ENCODE data around the gene SEPTIN10. TPM values are rescaled to one million over a fixed set of nuclear protein-coding genes. Genes with fewer than 3 reads are reported as not detected.

Gene SEPTIN10
- total RNA-seq, 4 donors from 2014 or later = 39.6 to 151 (median 106) TPM

DNA sequence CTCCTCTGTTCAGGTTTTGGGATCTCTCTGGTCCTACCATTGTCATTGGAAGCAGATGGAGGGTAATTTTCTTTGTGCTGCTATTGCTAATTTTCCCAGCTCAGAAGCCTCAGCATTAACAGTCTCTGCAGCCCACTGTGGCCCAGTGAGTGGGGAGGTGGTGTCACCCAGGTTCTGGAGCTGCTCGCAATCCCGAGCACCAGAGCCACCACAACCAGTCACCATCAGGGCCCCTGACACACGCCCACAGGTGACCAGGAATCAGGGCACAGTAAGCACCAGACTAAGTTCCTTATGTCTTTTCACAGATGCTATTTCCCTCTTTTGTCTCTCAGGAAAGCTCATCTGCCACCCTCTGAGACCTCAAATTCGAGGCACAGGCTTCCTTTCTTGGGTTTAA, 87.9 kb downstream of the SEPTIN10 start:
- H3K4me3 ChIP-seq = no peak overlapping the region
- H3K27me3 ChIP-seq = no peaks in the 10 kb centered on the region
- WGBS, 2 donors (ENCODE audit: low coverage in 1 of 2) = 17 to 65% methylated on average over 1 to 4 of the region's 4 CpGs
- no peak overlapping the region for H3K27ac ChIP-seq
- TF ChIP-seq EP300 (IDR thresholded peaks at IDR 0.05; ENCODE audit: low read depth) (no peak), POLR2AphosphoS5 (IDR thresholded peaks at IDR 0.05) (no peak), POLR2A (IDR thresholded peaks at IDR 0.05) (no peak)
- TF ChIP-seq, protein P1, sequence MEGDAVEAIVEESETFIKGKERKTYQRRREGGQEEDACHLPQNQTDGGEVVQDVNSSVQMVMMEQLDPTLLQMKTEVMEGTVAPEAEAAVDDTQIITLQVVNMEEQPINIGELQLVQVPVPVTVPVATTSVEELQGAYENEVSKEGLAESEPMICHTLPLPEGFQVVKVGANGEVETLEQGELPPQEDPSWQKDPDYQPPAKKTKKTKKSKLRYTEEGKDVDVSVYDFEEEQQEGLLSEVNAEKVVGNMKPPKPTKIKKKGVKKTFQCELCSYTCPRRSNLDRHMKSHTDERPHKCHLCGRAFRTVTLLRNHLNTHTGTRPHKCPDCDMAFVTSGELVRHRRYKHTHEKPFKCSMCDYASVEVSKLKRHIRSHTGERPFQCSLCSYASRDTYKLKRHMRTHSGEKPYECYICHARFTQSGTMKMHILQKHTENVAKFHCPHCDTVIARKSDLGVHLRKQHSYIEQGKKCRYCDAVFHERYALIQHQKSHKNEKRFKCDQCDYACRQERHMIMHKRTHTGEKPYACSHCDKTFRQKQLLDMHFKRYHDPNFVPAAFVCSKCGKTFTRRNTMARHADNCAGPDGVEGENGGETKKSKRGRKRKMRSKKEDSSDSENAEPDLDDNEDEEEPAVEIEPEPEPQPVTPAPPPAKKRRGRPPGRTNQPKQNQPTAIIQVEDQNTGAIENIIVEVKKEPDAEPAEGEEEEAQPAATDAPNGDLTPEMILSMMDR (IDR thresholded peaks at IDR 0.05) = no peak
- H3K9me3 ChIP-seq = no peaks in the 10 kb centered on the region
- no peaks in the 10 kb centered on the region for H3K36me3 ChIP-seq
- intact Hi-C loops (cut with DNase I; ENCODE audit: low total_unique reads) = no loop called here
- in situ Hi-C loops (cut with MboI; ENCODE audit: low pct_ligation_motif_present in 1 of 4, low pct_unique_long_range_greater_than_20kb in 1 of 4, low sequenced_read_pairs in 3 of 4) = no loop called here
- H3K4me1 ChIP-seq = peaks cover 0 to 6% (median 5%) of the 10 kb centered on the region in 4 donors
- no peak for DNase-seq

DNA sequence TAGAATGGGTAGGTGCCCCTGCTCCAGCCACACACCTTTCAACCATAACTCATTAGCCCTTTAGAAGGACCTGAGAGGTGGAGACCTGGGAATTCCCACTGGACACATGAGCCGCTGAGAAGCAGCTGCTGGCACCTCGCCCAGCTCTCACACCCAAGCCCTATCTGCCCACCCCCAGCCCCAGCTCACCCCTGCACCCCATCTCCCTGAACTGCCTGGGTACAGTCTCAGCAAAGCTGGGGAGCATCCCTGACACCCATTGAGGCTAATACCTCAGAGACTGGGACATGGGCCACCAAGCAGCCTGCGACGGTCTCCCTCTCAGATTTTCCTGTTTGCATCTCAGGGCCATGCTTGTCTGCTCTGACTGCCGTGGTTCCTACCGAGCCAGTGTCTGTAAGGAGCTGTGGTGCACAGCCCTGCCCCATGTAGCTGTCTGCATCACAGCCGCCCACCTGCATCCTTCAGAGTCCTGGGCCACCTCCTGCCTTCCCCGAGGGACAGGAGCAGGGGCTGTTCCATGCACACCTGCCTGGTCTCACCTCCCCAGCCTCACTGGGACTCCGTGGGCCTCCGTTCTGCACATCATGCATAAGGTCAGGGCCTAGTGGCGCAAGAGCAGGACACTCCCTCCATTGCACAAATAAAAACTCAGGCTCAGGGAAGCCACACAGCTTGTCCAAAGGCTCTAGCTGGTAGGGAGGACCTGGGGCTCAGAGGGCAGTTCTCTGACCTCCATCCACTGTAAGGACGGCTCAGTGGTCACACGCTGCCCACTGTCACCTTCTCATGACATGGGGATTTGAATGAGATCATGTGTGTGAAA, 90.0 kb downstream of the SEPTIN10 start:
- H3K36me3 ChIP-seq = no peaks in the 10 kb centered on the region
- in situ Hi-C loops (cut with MboI; ENCODE audit: low pct_ligation_motif_present in 1 of 4, low pct_unique_long_range_greater_than_20kb in 1 of 4, low sequenced_read_pairs in 3 of 4) = no loop called here
- intact Hi-C loops (cut with DNase I; ENCODE audit: low total_unique reads) = no loop called here
- no peak for TF ChIP-seq POLR2AphosphoS5 (IDR thresholded peaks at IDR 0.05)
- TF ChIP-seq, protein P1 (IDR thresholded peaks at IDR 0.05) = no peak
- no peak for TF ChIP-seq POLR2A (IDR thresholded peaks at IDR 0.05)
- no peak for TF ChIP-seq EP300 (IDR thresholded peaks at IDR 0.05; ENCODE audit: low read depth)
- no peak for DNase-seq
- no peaks in the 10 kb centered on the region for H3K4me1 ChIP-seq
- no peaks in the 10 kb centered on the region for H3K27me3 ChIP-seq
- no peaks in the 10 kb centered on the region for H3K9me3 ChIP-seq
- H3K4me3 ChIP-seq = no peak overlapping the region
- 86% methylated on average over 10 of the region's 13 CpGs; no CpG with 5 or more reads in 1 of the 2 donors for WGBS, 2 donors (ENCODE audit: low coverage in 1 of 2)
- no peak overlapping the region for H3K27ac ChIP-seq

DNA sequence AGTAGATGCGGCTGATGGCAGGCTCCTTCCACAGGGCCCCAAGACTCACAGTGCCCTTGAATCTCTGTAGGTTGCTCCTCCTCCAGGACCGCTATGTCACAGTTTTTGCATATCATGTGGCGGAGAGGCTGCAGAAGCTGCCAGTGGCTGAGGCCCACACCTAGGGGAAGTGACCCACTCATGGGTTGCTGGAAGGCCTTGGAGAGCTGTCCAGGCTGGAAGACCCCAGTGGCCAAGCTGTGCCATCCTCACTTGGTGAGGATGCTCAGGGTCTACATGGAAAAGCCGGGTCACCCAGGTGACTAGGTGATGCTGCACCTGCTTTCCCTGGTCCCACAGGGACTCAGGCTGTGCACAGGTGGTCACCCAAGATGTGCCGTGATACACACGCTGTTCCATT, 90.6 kb downstream of the SEPTIN10 start:
- no peak for TF ChIP-seq POLR2A (IDR thresholded peaks at IDR 0.05)
- DNase-seq = no peak
- in situ Hi-C loops (cut with MboI; ENCODE audit: low pct_ligation_motif_present in 1 of 4, low pct_unique_long_range_greater_than_20kb in 1 of 4, low sequenced_read_pairs in 3 of 4) (no loop called here), intact Hi-C loops (cut with DNase I; ENCODE audit: low total_unique reads) (no loop called here)
- WGBS, 2 donors (ENCODE audit: low coverage in 1 of 2) = 0 to 71% methylated on average over 1 to 4 of the region's 6 CpGs
- H3K36me3 ChIP-seq = no peaks in the 10 kb centered on the region
- H3K9me3 ChIP-seq = no peaks in the 10 kb centered on the region
- no peaks in the 10 kb centered on the region for H3K4me1 ChIP-seq
- no peak overlapping the region for H3K27ac ChIP-seq
- no peaks in the 10 kb centered on the region for H3K27me3 ChIP-seq
- H3K4me3 ChIP-seq = no peak overlapping the region

DNA sequence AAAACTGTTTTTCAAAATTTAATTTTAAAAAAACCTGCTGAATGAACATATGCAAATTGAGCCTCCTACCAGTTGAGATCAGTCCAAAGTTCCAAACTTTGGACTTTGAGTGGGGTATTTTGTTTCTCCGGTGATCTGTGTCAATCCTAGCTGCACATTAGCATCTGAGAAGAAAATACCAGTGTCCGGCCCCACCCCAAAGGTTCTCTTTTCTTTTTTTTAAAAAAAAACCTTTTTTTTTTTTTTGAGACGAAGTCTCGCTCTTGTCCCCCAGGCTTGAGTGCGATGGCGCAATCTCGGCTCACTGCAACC, 91.7 kb downstream of the SEPTIN10 start:
- Histone ChIP-seq H3K36me3 (no peaks in the 10 kb centered on the region), H3K27ac (no peak overlapping the region), H3K27me3 (no peaks in the 10 kb centered on the region), H3K4me3 (no peak overlapping the region), H3K4me1 (no peaks in the 10 kb centered on the region), H3K9me3 (no peaks in the 10 kb centered on the region)
- in situ Hi-C loops (cut with MboI; ENCODE audit: low pct_ligation_motif_present in 1 of 4, low pct_unique_long_range_greater_than_20kb in 1 of 4, low sequenced_read_pairs in 3 of 4) = no loop called here
- no peak for DNase-seq
- intact Hi-C loops (cut with DNase I; ENCODE audit: low total_unique reads) = no loop called here
- TF ChIP-seq POLR2A (IDR thresholded peaks at IDR 0.05) (no peak), EP300 (IDR thresholded peaks at IDR 0.05; ENCODE audit: low read depth) (no peak), POLR2AphosphoS5 (IDR thresholded peaks at IDR 0.05) (no peak)
- TF ChIP-seq, protein P1 (IDR thresholded peaks at IDR 0.05) = no peak
- 83 to 89% methylated on average over 6 to 7 of the region's 7 CpGs for WGBS, 2 donors (ENCODE audit: low coverage in 1 of 2)
